Measurements from ENCODE around the gene CD101.
A peak's percentile ranks its signal among the peaks of the same experiment; 100 is the strongest.

The CD101 gene

DNA sequence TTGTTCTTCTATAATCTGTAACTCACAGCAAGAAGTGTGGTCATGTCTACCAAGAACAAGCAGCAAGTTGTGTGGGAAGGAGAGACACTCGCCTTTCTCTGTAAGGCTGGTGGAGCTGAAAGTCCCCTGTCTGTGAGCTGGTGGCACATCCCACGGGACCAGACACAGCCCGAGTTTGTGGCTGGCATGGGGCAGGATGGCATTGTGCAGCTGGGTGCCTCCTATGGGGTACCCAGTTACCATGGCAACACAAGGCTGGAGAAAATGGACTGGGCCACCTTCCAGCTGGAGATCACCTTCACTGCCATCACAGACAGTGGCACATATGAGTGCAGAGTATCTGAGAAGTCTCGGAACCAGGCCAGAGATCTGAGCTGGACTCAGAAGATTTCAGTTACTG lies 15.5 kb downstream of the CD101 start:
- in situ Hi-C loops (cut with MboI; ENCODE audit: low sequenced_read_pairs, unreplicated experiment) = no loop called here
- no peak for DNase-seq (ENCODE audit: low spot score)
- TF ChIP-seq, protein P1, sequence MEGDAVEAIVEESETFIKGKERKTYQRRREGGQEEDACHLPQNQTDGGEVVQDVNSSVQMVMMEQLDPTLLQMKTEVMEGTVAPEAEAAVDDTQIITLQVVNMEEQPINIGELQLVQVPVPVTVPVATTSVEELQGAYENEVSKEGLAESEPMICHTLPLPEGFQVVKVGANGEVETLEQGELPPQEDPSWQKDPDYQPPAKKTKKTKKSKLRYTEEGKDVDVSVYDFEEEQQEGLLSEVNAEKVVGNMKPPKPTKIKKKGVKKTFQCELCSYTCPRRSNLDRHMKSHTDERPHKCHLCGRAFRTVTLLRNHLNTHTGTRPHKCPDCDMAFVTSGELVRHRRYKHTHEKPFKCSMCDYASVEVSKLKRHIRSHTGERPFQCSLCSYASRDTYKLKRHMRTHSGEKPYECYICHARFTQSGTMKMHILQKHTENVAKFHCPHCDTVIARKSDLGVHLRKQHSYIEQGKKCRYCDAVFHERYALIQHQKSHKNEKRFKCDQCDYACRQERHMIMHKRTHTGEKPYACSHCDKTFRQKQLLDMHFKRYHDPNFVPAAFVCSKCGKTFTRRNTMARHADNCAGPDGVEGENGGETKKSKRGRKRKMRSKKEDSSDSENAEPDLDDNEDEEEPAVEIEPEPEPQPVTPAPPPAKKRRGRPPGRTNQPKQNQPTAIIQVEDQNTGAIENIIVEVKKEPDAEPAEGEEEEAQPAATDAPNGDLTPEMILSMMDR (IDR thresholded peaks at IDR 0.05; ENCODE audit: borderline replicate concordance, control extremely low read depth, extremely low read depth, insufficient read depth, missing control alignments) = no peak

DNA sequence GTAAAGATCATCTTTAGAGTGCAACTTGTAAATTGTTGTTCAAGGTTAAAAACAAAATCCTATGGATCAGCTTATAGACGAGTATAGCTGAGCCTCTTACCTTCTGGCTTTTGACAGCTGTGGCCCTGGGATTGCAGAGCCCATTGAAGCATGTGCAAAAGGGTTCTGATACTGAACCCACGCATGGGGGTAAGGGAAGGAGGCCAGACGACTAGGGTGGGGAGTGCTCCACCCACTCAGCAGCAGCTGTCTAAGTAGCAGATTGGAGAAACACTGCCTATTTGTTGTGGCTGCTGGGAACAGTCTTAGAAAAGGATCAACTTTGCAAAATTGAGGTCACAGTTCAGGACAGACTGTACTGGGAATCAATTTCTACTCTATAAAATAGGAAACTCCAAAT lies 16.1 kb downstream of the CD101 start:
- DNase-seq (ENCODE audit: low spot score) = peak; percentile 29
- TF ChIP-seq, protein P1 (IDR thresholded peaks at IDR 0.05; ENCODE audit: borderline replicate concordance, control extremely low read depth, extremely low read depth, insufficient read depth, missing control alignments) = no peak
- in situ Hi-C loops (cut with MboI; ENCODE audit: low sequenced_read_pairs, unreplicated experiment) = no loop called here

- in situ Hi-C loops (cut with MboI; ENCODE audit: low sequenced_read_pairs, unreplicated experiment) = no loop called here
- TF ChIP-seq, protein P1 (IDR thresholded peaks at IDR 0.05; ENCODE audit: borderline replicate concordance, control extremely low read depth, extremely low read depth, insufficient read depth, missing control alignments) = no peak
- DNase-seq (ENCODE audit: low spot score) = no peak
These were observed 19.1 kb downstream of the CD101 start for GRCh38 chr1:117020526-117021156.

DNA sequence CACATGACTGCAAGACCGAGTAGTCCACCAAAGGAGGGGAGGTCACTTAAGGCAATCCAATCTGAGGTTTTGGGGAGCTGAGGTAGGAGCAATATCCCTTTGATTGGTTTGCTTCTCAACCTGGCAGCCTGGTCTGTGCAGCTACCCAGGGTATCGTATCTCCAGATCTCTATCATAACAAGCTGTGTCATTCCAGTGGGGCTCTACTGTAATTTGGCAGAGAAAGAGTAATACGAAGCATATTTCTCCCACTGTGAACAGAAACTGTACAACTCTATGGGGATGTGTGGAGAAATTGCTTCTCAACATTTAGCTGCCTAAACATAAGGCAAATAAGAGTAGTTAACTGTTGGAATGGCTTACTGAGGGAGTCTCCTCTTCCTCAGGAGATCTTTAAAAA lies 20.6 kb downstream of the CD101 start:
- in situ Hi-C loops (cut with MboI; ENCODE audit: low sequenced_read_pairs, unreplicated experiment) = no loop called here
- no peak for DNase-seq (ENCODE audit: low spot score)

DNA sequence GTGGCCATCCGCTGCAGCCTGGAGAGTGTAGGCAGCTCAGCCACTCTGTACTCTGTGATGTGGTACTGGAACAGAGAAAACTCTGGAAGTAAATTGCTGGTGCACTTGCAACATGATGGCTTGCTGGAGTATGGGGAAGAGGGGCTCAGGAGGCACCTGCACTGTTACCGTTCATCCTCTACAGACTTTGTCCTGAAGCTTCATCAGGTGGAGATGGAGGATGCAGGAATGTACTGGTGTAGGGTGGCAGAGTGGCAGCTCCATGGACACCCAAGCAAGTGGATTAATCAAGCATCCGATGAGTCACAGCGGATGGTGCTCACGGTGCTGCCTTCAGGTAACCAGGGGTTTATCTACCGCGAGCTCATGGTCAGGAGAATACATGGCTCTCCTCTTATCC lies 24.0 kb downstream of the CD101 start:
- TF ChIP-seq, protein P1 (IDR thresholded peaks at IDR 0.05; ENCODE audit: borderline replicate concordance, control extremely low read depth, extremely low read depth, insufficient read depth, missing control alignments) = no peak
- in situ Hi-C loops (cut with MboI; ENCODE audit: low sequenced_read_pairs, unreplicated experiment) = no loop called here
- no peak for DNase-seq (ENCODE audit: low spot score)

More for the DNA sequence above, 20.6 kb downstream of the CD101 start:
- TF ChIP-seq, protein P1 (IDR thresholded peaks at IDR 0.05; ENCODE audit: borderline replicate concordance, control extremely low read depth, extremely low read depth, insufficient read depth, missing control alignments) = no peak

DNA sequence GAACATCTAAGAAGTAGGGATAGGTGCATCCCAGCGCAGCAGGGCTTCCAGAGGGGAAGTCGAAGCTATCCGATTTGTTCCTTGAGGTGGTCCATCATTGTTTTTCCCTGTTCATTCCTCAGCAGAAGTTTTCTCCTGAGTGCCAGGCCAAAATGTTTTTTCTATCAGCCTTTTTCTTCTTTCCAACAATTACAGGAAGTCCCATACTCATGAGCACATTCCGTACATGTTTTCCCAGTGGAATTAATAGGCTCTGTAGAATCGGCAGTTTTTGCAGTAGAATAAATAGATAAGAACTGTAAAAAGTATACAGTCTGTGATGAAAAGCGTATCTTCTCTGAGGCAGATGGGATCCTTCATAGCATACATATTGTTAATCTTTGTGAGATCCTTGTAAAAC lies 24.8 kb downstream of the CD101 start:
- DNase-seq (ENCODE audit: low spot score) = no peak
- TF ChIP-seq, protein P1 (IDR thresholded peaks at IDR 0.05; ENCODE audit: borderline replicate concordance, control extremely low read depth, extremely low read depth, insufficient read depth, missing control alignments) = no peak
- in situ Hi-C loops (cut with MboI; ENCODE audit: low sequenced_read_pairs, unreplicated experiment) = no loop called here

All from GM13976 (cell line).